NCI-H1436 (cell line): ENCODE results near the gene POPDC3.
A peak's percentile ranks its signal among the peaks of the same experiment; 100 is the strongest.

Source experiments
- DNase-seq: peaks from one replicate; lab custom pipeline; 2025; lab: John Stamatoyannopoulos, UW

Gene POPDC3

GRCh38 chr6:105151644-105152043, 28.2 kb downstream of the POPDC3 start:
- DNase-seq = no peak

GRCh38 chr6:105138141-105138540, 41.7 kb downstream of the POPDC3 start:
- no peak for DNase-seq

- DNase-seq = no peak
Measured at GRCh38 chr6:105137388-105137787, 42.4 kb downstream of the POPDC3 start.

- peak; percentile 65 for DNase-seq
Measured at GRCh38 chr6:105136431-105137350, 43.1 kb downstream of the POPDC3 start.

GRCh38 chr6:105135907-105136430, 43.8 kb downstream of the POPDC3 start:
- no peak for DNase-seq

- DNase-seq = no peak
Measured at GRCh38 chr6:105135056-105135455, 44.8 kb downstream of the POPDC3 start.

GRCh38 chr6:105122717-105123116, 57.1 kb downstream of the POPDC3 start:
- DNase-seq = no peak

GRCh38 chr6:105121981-105122380, 57.8 kb downstream of the POPDC3 start:
- DNase-seq = no peak

GRCh38 chr6:105120570-105120969, 59.2 kb downstream of the POPDC3 start:
- DNase-seq = no peak

GRCh38 chr6:105116150-105116549, 63.7 kb downstream of the POPDC3 start:
- DNase-seq = no peak

GRCh38 chr6:105113422-105113821, 66.4 kb downstream of the POPDC3 start:
- DNase-seq = no peak

- DNase-seq = no peak
Measured at GRCh38 chr6:105112577-105112976, 67.2 kb downstream of the POPDC3 start.

- DNase-seq = no peak
Measured at GRCh38 chr6:105111871-105112270, 67.9 kb downstream of the POPDC3 start.

GRCh38 chr6:105111105-105111504, 68.7 kb downstream of the POPDC3 start:
- DNase-seq = no peak

GRCh38 chr6:105109955-105110895, 69.6 kb downstream of the POPDC3 start:
- no peak for DNase-seq

- DNase-seq = no peak
Measured at GRCh38 chr6:105108631-105109262, 71.1 kb downstream of the POPDC3 start.
